ENCODE data around the gene MYO1G.
A peak's percentile ranks its signal among the peaks of the same experiment; 100 is the strongest.
"Not testable (repeated sequence)": the region's sequence is repeated elsewhere in the genome, so short reads cannot be mapped to it uniquely, and the experiment has no call there.

Gene MYO1G

GRCh38 chr7:44978511-44979366 is at the start of gene MYO1G:
MYO1G (minus strand) TSS chr7:44979015; CDS start chr7:44978961, 54 bp downstream.
- DNase-seq, result no peak

- DNase-seq, result no peak
Observed at GRCh38 chr7:45028138-45028919, 49.5 kb upstream of the MYO1G start.

DNA sequence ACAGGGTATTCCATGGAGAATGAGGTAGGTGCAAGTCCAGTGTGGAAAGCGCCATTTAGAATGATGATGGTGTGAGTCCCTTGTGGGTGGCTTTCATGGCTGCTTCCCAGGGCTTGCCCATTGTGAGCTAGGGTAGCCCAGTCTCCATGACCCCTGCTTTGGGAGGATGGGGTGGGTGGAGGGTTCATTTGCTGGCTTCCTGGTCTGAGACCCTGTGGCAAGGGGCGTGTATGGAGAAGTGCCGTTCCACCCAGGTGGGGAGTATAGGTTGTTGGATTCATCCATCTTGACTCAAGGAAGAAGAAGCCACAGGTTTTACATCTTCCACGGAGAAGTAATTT is 48.9 kb upstream of the MYO1G start:
- DNase-seq, result no peak

DNA sequence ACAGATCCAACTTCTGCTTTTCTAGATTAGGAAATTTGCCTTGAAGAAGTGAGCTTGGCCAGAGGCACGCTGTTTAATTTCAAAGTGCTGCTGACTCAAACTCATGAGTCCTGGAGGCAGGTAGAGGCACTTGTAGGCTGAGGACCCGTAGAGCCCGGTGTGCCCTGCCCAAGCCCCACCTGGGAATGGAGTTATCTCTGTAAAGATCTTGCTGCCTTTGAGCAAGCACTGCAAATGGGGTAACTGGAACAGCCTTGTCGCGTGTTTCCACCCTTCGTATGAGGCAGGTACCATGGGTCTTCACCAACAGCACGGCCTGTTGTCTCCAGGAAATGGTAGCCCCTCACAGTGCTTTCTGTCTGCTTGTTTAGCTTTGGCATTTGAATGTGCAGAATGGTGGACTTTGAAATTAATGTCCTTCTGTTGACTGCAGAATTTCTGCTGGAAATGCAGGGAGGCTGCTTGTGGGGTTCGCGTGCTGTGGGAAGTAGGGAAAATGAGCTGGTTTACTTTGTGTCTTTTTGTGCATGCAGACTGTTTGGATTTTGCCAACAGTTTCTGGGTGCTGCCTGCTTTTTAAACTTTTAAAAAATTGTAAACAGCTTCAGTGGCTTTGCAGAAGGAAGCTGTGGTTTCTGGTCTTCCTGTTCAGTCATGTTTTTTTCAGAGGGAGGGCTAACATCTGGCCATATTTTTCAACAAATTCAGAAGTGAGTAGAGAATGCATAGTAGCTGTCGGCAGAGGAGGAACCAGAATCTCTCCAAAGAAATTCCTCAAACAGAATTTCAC is 48.4 kb upstream of the MYO1G start:
- DNase-seq, result no peak

DNA sequence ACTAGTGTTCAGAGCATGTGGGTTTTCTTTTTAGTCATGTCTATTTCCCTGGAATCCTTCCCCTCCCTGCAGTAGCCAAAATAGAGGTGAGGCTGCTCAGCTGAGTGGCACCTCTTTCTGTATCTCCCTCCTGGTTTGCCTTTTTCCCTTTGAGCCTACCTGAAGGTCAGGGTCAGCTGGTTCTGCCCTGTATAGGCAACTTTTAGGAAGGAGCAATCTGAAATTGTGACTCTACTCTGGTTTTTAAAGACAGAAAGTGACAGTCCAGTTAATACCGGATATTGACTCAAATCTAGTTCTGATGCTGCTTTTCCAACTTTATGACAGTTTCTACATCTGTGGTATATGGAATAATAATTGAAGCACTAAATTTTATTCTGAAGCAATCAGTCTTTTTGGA is 47.2 kb upstream of the MYO1G start:
- DNase-seq, result no peak

- not testable (repeated sequence) for DNase-seq
Observed at GRCh38 chr7:45025473-45025872, 46.7 kb upstream of the MYO1G start.

GRCh38 chr7:45024126-45024744 is 45.4 kb upstream of the MYO1G start:
- DNase-seq, result no peak

DNA sequence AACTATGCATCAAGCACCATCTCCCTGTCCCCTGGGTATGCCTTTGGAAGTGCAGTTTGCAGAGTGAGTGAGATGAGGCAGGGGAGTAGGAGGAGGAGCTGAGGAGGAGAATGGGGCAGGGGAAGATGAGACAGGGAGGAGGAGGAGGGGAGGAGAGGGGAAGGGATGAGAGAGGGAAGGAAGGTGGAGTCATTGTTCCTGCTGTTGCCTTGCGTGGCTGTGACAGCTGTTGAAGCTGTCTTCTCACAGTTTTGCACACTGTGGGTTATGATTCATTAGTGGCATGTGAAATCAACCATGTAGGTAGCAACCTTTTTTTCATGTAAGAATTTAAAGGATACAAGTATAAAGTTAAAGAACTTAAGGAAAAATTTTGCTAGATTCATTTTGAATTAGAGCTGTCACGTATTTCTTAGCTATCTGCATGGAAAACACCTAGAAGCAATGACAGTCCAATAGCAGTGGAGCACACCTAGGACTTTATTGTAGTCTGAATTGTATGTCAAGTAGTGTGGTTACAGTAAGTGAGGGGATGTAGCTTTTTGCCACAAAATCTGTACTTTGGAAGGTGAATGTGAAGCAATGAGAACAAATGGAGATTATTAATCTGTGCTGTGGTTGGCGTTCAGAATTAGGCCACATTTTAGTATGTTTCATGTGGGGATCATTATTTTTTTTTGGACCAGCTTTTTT is 42.9 kb upstream of the MYO1G start:
- DNase-seq, result no peak

- no peak for DNase-seq
Observed at GRCh38 chr7:45020915-45021314, 42.1 kb upstream of the MYO1G start.

- DNase-seq, result no peak
Observed at GRCh38 chr7:45017253-45017652, 38.4 kb upstream of the MYO1G start.

DNA sequence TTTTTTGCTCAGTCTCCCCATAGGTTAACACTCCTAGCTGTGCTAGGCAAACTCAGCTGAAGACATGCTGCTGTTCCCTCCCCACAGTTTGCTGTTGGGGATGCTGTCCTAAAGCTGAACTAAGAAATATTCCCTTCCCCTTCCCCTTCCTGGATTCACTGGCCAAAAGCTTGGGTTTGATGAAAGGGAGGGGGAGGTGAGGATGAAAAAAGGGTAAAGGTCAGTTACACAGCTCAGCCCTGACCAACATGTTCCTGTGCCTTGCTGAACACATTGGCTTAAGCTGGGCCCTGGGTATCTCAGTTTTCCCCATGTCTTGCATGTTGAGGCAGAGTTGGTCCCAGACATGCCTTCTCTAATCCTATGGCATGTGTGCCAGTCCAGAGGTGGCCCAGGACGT is 36.5 kb upstream of the MYO1G start:
- DNase-seq, result no peak

DNA sequence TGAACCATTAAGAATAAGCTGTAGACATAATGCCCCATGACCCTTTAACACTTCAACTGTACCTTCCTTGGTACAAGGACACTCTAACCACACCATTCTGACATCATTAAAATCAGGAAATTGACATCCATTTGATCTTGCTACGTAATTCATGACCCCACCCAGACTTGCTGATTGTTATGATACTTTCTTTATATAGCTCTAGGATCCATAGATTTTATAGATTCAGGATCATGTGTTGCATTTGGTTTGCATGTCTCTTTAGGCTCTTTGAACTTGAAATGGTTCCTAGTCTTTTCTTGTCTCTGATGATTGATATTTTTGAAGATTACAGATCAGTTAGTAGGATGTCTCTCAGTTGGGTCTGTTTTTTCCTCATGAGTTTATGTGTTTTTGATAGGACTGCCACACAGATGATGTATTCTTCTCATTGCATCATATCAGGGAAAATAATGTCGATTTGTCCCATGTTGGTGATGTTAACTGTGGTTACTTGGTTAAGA is 34.7 kb upstream of the MYO1G start:
- DNase-seq, result no peak

DNA sequence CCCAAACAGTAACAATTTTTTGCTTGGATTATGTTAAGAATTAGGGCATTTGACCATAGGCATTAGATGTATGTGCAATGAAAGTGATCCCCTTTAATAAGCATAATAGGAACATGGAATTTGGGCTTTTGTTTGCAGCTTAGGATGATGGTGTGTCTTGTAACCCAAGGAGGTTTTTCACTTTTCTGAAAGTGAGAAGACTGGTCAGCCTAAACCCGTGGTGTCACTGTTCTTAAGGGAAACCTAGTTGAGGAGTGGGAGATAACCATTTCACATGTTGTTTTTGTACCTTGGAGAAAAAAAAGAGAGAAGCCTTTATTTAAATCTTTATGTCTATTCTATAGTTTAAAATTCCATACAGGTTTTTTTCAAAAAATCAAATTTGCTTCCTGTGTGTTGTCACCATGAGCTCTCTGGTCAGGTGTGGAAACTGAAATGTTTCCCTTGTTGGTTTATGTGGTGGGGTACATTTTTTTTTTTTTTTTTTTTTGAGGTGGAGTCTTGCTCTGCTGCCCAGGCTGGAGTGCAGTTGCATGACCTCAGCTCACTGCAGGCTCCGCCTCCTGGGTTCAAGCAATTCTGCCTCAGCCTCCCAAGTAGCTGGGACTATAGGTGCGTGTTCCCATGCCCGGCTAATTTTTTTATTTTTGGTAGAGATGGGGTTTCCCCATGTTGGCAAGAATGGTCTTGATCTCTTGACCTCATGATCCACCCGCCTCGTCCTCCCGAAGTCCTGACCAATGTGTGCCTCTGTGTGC is 28.9 kb upstream of the MYO1G start:
- DNase-seq, result no peak

DNA sequence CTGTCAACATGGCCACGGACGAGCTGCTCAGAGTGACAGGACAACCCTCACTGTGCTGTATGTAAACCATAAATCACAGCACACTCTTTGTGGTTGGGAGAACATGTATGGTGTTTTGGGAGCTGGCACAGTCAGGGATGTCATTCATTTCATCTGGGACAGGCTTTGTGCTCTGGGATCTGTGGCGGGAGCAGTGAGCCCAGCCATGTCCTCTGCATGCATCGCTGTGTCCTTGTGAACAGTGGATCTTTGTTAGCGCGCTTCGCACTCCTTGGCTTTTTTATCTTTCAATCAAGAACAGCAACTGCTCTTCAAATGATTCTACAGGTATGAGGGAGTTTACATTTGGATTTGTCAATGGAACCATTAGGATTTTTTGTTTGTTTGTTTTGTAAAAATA is 28.3 kb upstream of the MYO1G start:
- DNase-seq, result no peak

DNA sequence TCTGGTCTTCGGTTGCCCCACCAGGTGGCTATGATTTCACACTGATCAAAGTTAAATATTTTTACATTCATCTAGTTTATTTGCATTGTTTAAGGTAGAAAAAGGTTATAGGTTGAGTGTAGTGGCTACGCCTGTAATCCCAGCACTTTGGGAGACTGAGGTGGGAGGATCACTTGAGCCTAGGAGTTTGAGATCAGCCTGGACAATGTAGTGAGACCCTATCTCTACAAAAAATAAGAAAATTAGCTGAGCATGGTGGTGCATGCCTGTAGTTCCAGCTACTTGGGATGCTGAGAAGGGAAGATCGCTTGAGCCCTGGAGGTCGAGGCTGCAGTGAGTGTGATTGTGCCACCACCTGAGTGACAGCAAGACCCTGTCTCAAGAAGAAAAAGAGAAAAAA is 25.0 kb upstream of the MYO1G start:
- DNase-seq, result no peak

DNA sequence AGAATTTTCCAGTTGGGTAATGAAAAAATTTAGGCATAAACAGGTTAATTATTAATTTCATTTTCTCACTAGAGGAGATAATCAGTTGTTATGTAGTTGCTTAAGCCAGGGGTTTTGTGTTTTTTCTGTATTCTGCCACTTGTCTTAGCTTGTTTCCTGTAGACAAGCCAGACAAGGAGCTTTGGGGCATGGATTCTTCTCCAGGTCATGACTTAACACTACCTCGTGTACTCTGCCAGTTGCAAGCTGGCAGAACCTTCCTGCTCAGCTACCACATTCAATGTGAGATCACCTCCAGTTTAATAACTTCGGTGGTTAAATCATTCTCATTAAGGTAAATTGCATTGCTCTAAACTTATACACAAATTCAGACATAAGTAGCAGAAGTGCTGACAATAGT is 23.0 kb upstream of the MYO1G start:
- no peak for DNase-seq

DNA sequence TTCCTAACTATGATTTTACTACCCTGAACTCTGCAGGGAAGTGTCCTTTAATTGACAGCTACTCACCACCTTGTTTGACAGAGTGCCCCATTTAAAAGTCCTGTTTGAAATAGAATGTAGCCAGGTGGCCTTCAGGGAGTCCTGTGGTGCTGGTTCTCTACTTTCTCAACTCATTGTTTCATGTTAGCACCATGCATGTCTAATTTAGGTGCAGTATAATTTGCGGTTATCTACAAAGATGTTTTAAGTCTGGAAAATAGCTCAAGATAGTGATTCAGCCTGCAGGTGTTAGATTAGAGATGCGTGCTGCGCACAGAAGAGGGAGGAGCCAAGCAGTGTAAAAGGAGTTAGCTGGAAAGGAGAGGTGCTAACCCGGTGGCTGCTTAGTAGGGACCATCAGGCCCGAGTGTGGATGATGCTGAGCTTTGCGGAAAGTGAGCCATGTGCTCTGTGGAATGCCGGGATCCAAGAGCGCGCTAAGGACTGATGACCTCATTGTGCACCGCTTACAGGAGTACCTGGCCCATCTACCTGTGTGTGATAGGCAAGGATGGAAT is 22.4 kb upstream of the MYO1G start:
- no peak for DNase-seq

GRCh38 chr7:45000093-45001032 is 21.5 kb upstream of the MYO1G start, which contains the start of gene CCM2:
CCM2 (plus strand) TSS chr7:45000201; CDS start chr7:45000334, 133 bp downstream.
- no peak for DNase-seq

GRCh38 chr7:44999245-45000092 is 20.7 kb upstream of the MYO1G start:
- DNase-seq, result peak; percentile 100
